ENCODE results near the gene GLYR1.

Gene GLYR1

GRCh38 chr16:4803401-4803844, 43.7 kb downstream of the GLYR1 start:
- DNase-seq, result no peak

- peak; percentile 82 for DNase-seq
These were observed 44.3 kb downstream of the GLYR1 start for GRCh38 chr16:4802659-4803287.

GRCh38 chr16:4801962-4802658, 45.0 kb downstream of the GLYR1 start, which contains the start of gene ROGDI:
Gene ROGDI, minus strand, starts transcription at chr16:4802633. Its CDS starts 62 bp downstream, at chr16:4802571.
- DNase-seq, result peak; percentile 62

- DNase-seq, result no peak
These were observed 45.8 kb downstream of the GLYR1 start for GRCh38 chr16:4801051-4801961.

- peak; percentile 23 for DNase-seq
These were observed 46.6 kb downstream of the GLYR1 start for GRCh38 chr16:4800290-4801041.

- no peak for DNase-seq
These were observed 47.8 kb downstream of the GLYR1 start for GRCh38 chr16:4799171-4799855.

- no peak for DNase-seq
These were observed 48.6 kb downstream of the GLYR1 start for GRCh38 chr16:4798456-4798855.

GRCh38 chr16:4797805-4798252, 49.3 kb downstream of the GLYR1 start:
- no peak for DNase-seq

GRCh38 chr16:4796982-4797804, 49.9 kb downstream of the GLYR1 start:
- DNase-seq, result no peak

GRCh38 chr16:4795828-4796572, 51.1 kb downstream of the GLYR1 start:
- DNase-seq, result no peak

GRCh38 chr16:4795181-4795827, 51.8 kb downstream of the GLYR1 start, which contains the start of gene SMIM22:
Gene SMIM22, plus strand, starts transcription at chr16:4795369. Its CDS starts 366 bp downstream, at chr16:4795735.
- peak; percentile 79 for DNase-seq

- DNase-seq, result no peak
These were observed 54.1 kb downstream of the GLYR1 start for GRCh38 chr16:4792951-4793513.

- DNase-seq, result no peak
These were observed 56.2 kb downstream of the GLYR1 start for GRCh38 chr16:4790871-4791270.

GRCh38 chr16:4790261-4790660, 56.8 kb downstream of the GLYR1 start:
- DNase-seq, result no peak

- DNase-seq, result no peak
These were observed 58.2 kb downstream of the GLYR1 start for GRCh38 chr16:4788910-4789309.

- no peak for DNase-seq
These were observed 58.6 kb downstream of the GLYR1 start for GRCh38 chr16:4788489-4788889.

- no peak for DNase-seq
These were observed 59.2 kb downstream of the GLYR1 start, which contains the start of gene SEPTIN12 for GRCh38 chr16:4787627-4788482. Gene SEPTIN12, minus strand, starts transcription at chr16:4788345. Its CDS starts 700 bp downstream, at chr16:4787645.

GRCh38 chr16:4787068-4787467, 60.0 kb downstream of the GLYR1 start:
- no peak for DNase-seq

Measured in DMS79 (cell line).